Activated CD4-positive, CD25-positive, alpha-beta regulatory T cell (primary cell): Measurements from ENCODE around the gene IL23A.
"Not testable (repeated sequence)": the region's sequence is repeated elsewhere in the genome, so short reads cannot be mapped to it uniquely, and the experiment has no call there.

Experiments used
- DNase-seq, 4 experiments: peaks; one replicate each; lab custom pipeline; 2025; lab: John Stamatoyannopoulos, UW

Gene IL23A

GRCh38 chr12:56338308-56339157 is at the start of gene IL23A:
Gene IL23A, plus strand, starts transcription at chr12:56338884. Its CDS starts 161 bp downstream, at chr12:56339045.
- DNase-seq, result peak; percentile 55 to 74 (median 56)

GRCh38 chr12:56293795-56294194 is 44.9 kb upstream of the IL23A start:
- no peak for DNase-seq

- no peak for DNase-seq
Measured at GRCh38 chr12:56296295-56296694, 42.4 kb upstream of the IL23A start.

GRCh38 chr12:56297400-56297799 is 41.3 kb upstream of the IL23A start:
- no peak for DNase-seq

- no peak for DNase-seq
Measured at GRCh38 chr12:56298828-56299227, 39.9 kb upstream of the IL23A start.

- DNase-seq, result no peak
Measured at GRCh38 chr12:56299308-56299852, 39.3 kb upstream of the IL23A start.

- peak; percentile 97 to 98 (median 98) for DNase-seq
Measured at GRCh38 chr12:56299853-56300643, 38.6 kb upstream of the IL23A start, which contains the start of gene CS. Gene CS, minus strand, starts transcription at chr12:56300330. Its CDS starts 129 bp downstream, at chr12:56300201.

- DNase-seq, result no peak
Measured at GRCh38 chr12:56300644-56301464, 37.8 kb upstream of the IL23A start.

- DNase-seq, result no peak
Measured at GRCh38 chr12:56304276-56304675, 34.4 kb upstream of the IL23A start.

GRCh38 chr12:56304872-56305590 is 33.7 kb upstream of the IL23A start:
- no peak for DNase-seq

GRCh38 chr12:56307221-56307965 is 31.3 kb upstream of the IL23A start:
- no peak for DNase-seq

- DNase-seq, result no peak
Measured at GRCh38 chr12:56308714-56309113, 30.0 kb upstream of the IL23A start.

- DNase-seq, result no peak
Measured at GRCh38 chr12:56311003-56311402, 27.7 kb upstream of the IL23A start.

- DNase-seq, result no peak
Measured at GRCh38 chr12:56315249-56315621, 23.4 kb upstream of the IL23A start.

GRCh38 chr12:56315622-56316473 is 22.8 kb upstream of the IL23A start, which contains the start of gene CNPY2:
Gene CNPY2, minus strand, starts transcription at chr12:56315988. Its CDS starts 771 bp downstream, at chr12:56315217.
- DNase-seq, result peak; percentile 83 to 91 (median 85)

- no peak for DNase-seq
Measured at GRCh38 chr12:56317675-56318074, 21.0 kb upstream of the IL23A start.

GRCh38 chr12:56321027-56321426 is 17.7 kb upstream of the IL23A start:
- no peak for DNase-seq

- DNase-seq, result not testable (repeated sequence)
Measured at GRCh38 chr12:56321610-56322009, 17.1 kb upstream of the IL23A start.

GRCh38 chr12:56324206-56324605 is 14.5 kb upstream of the IL23A start:
- no peak for DNase-seq
